GM11168 (cell line): ENCODE data around the gene SEMA4F.

Experiments used
- in situ Hi-C: fragments of 300-500 bp; cut with MboI; formaldehyde crosslinking; loops from one replicate; pipeline ENCODE4 v1.12.0; 2022; ENCODE audit warnings: low sequenced_read_pairs; ENCODE audit not compliant: unreplicated experiment

SEMA4F gene

DNA sequence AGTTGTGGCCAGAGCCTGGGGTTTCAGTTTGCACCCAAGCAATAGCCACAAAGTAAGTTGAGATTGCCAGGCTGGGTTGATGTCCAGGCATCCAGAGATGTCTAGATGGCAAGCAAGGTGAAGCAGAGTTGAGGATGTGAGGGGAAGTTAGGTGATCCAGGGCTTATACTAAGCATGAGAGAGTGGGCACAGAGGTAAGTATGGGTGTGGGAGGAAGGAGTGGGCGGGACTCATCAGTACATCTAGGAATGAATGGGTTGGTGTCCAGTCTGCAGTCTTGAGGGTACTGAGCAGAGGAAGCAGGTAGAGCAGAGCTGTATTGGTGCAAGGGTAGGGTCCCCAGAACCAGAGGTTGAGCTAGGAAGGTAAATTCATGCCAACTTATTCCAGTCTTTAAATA lies 1.5 kb downstream of the SEMA4F start:
- in situ Hi-C loops = no loop called here

DNA sequence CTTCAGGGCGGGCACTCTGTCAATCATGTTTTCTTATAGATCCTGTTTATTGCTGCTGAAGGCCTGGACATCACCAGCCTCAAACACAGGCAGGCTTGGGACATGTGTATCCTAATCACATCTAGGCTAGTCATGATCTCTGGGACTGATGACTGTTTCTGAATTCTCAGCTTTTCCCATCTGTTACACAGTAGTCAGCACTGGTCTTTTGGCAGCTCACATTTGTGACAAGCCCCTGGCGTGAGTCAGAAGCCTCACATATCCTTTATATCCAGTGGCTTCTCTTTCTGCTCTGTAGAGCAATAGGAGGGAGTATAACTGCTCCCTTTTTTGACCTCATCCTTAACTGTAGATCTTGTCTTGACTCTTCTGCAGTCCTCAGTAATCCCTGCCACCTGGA lies 4.5 kb downstream of the SEMA4F start:
- in situ Hi-C loops = no loop called here

DNA sequence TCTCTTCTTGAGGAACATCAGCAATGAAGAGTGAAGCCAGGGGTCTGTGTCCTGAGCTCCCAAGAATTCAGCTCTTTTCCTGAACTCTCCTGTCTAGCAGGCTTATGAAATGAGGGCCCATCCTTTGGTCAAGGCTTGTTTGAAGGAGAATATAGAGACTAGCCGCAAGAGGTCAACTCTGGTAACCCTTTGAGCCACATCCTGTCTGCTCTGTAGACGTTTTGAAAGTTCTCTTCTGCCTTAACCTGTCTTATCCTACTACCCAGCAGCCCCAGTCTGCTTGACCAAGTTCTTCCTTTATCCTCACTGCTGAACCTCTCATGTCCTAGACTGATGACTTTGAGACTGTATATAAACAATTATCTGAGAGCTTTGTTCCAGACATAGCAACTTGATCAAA lies 5.4 kb downstream of the SEMA4F start:
- in situ Hi-C loops = no loop called here

DNA sequence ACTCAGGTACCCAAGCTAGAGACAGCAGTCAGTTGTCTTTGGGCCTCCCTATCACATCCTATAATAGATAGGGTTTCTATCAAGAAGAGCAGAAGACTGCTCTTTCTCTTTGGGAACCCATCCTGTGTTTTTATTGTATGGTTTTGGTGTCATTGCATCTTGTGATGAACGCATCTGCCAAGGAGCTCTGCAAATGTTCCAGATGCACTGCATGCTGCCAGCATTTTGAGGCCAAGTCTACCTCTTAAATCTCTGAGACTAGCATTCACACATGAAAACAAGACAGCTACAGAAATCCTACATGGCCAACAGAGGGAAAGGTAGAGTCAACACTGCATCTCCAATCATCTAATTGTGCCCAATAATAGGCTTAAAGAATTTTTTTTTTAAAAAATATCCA lies 14.0 kb downstream of the SEMA4F start:
- in situ Hi-C loops = no loop called here

DNA sequence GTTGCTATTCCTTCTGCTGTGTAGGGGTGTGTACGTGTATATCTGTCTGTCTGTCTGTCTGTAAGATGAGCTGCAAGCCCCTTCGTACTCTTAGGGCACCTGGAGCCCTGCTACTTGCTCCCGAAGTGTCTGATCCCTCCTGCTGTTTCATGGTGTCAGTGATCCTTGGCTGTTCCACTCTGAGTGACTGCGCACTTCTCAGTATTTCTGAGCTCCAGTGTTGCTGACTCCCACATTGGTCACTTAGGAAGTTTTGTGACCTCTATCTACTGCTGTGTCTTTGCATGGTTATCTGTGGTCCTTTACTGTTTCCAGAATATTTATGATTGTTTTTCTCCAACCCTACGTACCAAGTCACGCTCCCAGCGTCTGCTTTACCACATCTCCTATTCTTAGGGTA lies 16.2 kb downstream of the SEMA4F start:
- in situ Hi-C loops = no loop called here

DNA sequence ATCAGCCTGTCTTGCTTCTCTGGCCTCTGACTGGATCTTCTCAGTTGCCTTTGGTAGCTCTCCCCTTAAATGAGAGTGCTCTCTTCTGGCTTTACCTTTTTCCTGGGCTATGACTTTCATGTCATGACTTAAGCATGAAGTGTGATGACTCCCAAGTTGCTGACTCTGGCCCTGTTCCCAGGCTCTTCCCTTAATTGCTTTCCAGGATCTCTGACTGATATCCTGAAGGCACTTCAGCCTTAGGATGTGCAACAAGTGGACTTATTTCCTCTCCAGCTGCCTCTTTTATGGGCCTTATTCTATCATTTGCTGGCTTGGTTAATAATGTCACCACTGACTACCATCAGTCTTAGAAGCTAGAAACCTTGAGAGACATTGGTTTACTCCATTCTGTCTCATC lies 17.4 kb downstream of the SEMA4F start:
- in situ Hi-C loops = no loop called here

DNA sequence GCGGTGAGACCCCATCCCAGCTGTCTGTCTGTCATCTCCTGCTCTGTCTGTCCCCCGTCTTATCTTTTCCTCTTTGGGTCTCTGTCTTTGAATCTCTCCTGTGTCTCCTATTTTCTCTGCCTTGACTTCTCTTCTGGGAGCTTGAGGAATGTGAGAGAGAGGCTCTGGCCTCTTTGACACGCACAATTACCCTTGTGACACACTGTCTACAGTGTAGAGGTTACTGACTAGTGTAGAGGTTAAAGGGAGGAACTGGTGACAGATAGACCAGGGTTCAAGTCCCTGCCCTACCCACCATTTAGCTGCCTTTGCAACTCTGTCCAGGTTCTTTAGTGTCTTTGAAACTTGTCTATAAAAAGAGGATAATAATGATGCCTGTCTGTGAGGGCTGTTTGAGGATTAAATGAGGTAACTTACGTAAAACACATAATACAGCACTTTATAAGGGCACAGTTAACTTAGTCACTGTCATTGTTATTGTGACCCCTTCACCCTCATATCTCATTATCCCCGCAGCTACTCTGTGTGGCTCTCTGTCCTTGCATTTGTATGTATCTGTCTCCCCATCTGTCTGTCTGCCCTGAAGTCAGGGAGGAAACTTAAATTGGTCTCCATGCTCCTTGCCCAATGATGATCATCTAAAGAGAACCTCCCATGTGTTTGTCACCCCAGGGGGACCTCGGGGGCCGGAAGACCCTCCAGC lies 19.9 kb downstream of the SEMA4F start:
- in situ Hi-C loops = no loop called here

DNA sequence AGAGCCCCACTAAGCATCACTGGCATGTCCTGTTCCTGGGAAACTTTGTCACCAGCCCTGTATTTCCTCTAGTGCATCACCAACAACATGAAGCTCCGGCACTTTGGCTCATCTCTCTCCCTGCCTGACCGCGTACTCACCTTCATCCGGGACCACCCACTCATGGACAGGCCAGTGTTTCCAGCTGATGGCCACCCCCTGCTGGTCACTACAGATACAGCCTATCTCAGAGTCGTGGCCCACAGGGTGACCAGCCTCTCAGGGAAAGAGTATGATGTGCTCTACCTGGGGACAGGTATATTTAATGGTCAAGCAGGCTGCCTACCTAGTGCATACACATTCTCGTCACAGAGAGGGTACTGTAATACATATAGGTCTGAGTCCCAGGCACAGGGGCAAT lies 21.0 kb downstream of the SEMA4F start:
- in situ Hi-C loops = loop anchor here (25.0 kb wide), 1 partner anchor 737 kb away; no protein-coding TSS in a partner anchor

DNA sequence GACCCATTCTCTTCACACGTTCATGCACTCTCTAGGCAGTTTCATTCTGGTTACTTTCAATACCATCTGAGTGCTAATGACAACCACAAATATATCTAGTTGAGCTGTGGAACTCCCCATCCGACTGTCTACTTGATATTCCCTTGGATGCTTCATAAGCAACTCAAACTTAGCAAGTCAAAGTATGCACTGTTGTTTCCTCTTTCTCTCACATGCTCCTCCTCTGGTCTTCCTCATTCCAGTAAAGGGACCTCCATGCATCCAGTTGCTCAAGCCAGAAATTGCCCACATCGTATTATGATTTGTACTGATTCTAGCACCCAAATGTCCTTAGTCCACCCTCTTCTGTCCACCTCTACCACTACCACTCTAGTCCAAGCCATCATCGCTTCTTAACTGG lies 22.3 kb downstream of the SEMA4F start:
- in situ Hi-C loops = loop anchor here (25.0 kb wide), 1 partner anchor 736 kb away; no protein-coding TSS in a partner anchor

DNA sequence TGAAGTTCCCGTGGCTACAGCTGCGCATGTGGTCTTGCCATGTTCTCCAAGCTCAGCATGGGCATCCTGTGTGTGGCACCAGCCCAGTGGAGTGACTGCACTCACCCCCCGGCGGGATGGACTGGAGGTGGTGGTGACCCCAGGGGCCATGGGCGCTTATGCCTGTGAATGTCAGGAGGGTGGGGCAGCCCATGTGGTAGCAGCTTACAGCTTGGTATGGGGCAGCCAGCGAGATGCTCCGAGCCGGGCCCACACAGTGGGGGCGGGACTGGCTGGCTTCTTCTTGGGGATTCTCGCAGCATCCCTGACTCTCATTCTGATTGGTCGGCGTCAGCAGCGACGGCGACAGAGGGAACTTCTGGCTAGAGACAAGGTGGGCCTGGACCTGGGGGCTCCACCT lies 25.6 kb downstream of the SEMA4F start:
- in situ Hi-C loops = loop anchor here (25.0 kb wide), 1 partner anchor 733 kb away; no protein-coding TSS in a partner anchor

DNA sequence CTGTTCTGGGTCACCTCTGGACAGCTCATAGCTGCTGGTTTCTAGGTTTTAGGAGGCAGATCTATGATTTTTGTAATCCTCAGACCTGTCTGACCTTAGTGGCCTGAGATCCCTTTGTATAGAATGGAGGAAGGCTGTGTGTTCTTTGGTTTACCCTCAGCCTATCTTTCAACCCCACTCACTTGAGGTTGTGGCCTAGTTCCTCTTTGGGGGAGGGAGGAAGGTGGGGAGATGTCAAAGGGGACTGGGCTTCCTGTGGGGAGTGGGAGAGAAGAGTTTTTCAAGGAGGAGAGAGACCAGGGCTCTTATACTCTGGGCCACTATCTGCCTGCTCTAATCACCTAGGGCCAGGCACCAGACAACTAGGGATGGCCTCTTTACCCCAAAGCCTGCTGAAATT lies 28.5 kb downstream of the SEMA4F start:
- in situ Hi-C loops = loop anchor here (25.0 kb wide), 1 partner anchor 730 kb away; no protein-coding TSS in a partner anchor

DNA sequence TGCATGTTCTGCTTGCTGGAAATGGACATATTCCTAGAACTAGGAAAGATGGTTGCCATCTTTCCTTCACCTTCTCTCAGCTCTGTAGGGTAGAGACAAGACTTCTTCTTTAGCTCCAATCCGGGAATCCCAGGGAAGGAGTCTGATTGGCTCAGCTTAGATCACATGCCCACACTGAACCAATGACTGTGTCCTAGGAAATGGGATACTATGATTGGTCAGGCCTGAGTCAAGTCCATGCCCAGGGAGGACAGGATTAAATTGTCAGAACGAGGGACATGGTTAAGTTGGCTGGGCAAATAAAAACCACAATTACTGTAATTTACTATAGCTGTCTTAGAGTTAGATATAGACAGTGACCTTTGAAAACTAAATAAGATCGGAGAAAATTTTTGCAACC lies 31.4 kb downstream of the SEMA4F start:
- in situ Hi-C loops = loop anchor here (25.0 kb wide), 1 partner anchor 727 kb away; no protein-coding TSS in a partner anchor

DNA sequence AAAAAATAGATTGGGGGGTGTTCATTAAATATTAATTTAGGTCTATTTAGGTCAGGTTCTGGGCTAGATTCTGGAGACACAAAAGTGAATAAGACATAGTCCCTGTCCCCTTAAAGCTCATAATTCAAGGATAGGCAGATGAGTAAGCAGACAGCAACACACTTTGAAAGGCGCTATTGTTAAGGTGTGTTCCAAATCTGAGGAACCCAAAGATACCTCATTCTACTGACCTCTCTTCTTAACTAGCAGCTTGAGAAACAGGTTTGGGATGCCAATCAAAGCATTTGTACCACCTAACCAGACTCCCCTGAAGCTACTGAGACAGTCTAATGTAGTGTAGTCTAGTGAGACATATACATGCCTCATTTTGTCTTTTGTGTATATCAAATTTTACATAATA lies 34.8 kb downstream of the SEMA4F start:
- in situ Hi-C loops = loop anchor here (25.0 kb wide), 1 partner anchor 723 kb away; no protein-coding TSS in a partner anchor

DNA sequence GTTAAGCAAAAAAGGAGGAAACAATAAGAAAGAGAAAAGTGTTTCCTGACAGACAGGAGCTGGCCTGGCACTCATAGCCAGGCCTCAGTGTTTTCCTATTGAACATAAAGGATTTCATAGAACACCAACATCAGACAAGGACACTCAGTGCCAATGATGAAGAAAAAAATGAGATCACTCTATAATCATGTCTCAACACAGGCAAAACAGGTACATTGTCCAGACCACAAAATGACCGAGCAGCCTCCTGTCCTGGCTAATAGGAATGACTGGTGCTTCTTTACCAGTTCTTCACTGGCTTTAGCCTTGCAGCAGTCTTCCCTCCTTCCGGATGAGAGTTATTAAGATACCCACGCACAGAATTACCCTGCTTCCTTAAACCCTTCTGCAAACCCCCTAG lies 35.6 kb downstream of the SEMA4F start:
- in situ Hi-C loops = loop anchor here (25.0 kb wide), 1 partner anchor 723 kb away; no protein-coding TSS in a partner anchor

DNA sequence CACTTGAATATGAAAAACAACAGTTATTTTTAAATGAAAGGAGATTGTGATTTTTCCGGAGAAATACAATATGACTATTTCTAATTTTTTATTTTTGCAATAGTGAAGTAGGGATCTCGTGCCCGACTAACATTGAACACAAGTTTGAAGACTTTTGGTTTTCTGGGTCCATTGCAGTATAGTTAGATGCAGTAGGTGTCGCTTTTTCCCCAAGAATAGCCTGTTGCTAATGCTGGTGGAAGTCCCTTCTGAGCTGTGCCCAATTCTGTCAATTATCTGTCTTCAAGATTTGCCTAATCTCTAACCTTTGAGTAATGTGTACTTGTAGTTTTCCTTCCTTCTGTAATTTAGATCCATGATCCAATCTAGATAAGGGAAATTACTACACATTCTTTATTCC lies 36.5 kb downstream of the SEMA4F start:
- in situ Hi-C loops = loop anchor here (25.0 kb wide), 1 partner anchor 722 kb away; no protein-coding TSS in a partner anchor

DNA sequence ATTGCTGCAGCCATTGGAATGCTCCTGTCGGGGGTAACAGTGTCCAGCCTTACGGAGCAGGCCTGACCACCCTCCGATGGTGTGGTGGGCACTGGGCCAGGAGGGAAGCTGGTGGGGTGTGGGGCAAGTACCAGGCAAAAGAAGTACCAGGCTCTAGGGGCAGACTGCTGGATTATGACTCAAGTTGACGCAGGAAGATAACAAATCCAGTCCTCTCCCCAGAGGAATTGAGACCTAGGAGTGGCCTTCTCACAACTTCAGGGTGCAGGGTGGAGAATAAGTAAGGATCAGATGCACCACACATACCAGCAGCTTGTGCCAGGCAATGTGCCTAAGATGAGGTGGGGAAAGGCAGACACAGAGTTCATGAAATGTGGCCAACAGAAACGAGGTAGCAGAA lies 37.9 kb downstream of the SEMA4F start:
- in situ Hi-C loops = loop anchor here (25.0 kb wide), 1 partner anchor 720 kb away; no protein-coding TSS in a partner anchor

DNA sequence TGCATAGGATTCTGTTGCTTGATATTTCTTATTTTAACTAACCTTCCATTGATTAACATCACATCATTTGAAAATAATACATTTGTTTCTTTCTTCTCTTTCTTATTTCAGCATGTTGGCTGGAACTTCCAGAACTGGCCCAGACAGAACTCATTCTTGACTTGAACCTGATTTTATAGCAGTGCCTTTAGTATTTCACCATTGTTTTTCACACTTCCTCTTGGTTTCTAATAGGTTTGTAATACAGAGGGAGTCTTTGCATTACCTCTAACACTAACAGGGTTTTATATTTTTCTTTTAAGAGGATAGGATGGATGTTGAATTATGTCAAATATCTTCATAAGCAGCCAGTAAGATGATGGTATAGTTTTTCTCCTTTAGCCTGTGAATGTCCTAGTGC lies 39.2 kb downstream of the SEMA4F start:
- in situ Hi-C loops = loop anchor here (25.0 kb wide), 1 partner anchor 719 kb away; no protein-coding TSS in a partner anchor

DNA sequence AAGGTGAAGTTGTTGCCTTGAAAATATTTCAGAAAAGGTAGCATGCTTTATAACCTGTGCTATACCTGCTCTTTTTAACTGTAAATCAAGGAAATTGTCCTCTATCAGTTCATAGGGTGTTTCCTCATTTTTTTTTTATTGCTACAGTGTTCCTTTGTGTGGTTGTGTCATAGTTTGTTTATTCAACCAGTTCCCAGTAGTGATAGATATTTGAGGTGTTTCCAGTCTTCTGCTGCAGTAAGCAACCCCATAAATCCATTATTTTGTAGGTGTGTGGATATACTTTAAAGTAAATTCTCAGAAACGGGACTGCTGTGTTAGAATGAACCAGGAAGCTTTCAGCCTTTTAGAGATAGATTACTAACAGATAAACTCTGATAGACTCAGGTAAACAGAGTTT lies 39.6 kb downstream of the SEMA4F start:
- in situ Hi-C loops = loop anchor here (25.0 kb wide), 1 partner anchor 719 kb away; no protein-coding TSS in a partner anchor

DNA sequence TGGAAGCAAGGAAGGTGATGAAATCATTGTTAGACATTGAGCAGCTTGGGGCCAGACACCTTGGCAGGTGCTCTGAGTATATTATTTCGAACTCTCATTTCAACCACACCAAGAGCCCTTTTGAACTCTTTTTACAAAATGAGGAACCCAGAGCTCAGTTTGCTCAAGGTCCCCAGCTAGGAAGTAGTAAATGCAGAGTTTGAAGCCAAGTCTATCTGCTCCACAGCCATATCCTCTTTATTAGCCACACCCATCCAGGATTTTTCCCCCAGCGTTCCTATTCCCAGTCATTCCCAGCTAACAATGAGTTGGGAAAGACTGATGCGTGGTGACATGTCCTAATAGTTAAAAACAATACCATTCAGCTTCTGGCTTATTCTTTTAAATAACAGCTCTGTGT lies 40.2 kb downstream of the SEMA4F start:
- in situ Hi-C loops = loop anchor here (25.0 kb wide), 1 partner anchor 718 kb away; no protein-coding TSS in a partner anchor

DNA sequence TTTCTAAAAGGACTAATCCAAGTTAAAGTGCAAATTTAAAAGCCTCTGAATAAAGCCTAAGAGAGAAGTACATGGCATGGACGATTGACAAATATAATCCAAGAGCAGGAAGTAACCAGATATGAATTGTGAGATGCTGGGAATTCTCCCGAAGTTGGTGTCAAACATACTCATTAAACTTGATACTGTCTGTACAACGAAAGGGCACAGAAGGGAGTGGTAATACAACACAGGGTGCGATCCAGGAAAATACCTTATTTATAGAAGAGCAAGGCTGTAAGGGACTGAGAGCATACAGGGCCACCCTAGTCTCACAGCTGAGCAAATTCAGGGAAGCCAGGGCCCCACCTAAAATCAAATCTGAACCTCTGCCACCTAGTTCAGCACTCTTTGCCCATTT lies 41.6 kb downstream of the SEMA4F start:
- in situ Hi-C loops = loop anchor here (25.0 kb wide), 1 partner anchor 717 kb away; no protein-coding TSS in a partner anchor

DNA sequence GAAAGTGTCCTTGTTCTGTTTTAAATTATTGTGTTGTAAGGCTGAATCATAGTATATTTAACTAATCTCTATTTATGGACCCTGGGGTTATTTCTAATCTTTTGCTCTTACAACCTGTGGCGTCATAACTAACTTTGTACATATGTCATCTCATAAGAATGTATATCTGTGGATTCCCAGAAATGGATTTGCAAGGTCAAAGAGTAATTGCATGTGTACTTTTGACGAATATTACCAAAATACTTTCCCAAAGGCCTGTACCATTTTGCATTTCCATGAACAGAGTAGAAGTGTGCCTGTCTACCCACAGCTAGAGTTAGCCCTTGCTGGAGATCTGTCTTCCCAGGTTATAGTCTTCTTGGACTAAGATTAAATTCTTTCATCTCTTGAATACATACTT lies 42.8 kb downstream of the SEMA4F start:
- in situ Hi-C loops = loop anchor here (25.0 kb wide), 1 partner anchor 715 kb away; no protein-coding TSS in a partner anchor
